Stimulated activated CD4-positive, alpha-beta T cell treated with anti-CD3 and anti-CD28 coated beads, Interleukin-15, amount 100 ng/mL, for 48 hours (primary cell): ENCODE results near the gene ABLIM1.

Experiments used
- DNase-seq, 2 donors: peaks; one replicate each; pipeline ENCODE4 v3.0.0-alpha.2; 2020; ENCODE audit warnings: low read depth in 2 of 2

The ABLIM1 gene

GRCh38 chr10:114647545-114648138, 10.4 kb downstream of the ABLIM1 start:
- DNase-seq = no peak

GRCh38 chr10:114646426-114646825, 11.6 kb downstream of the ABLIM1 start:
- no peak for DNase-seq

DNA sequence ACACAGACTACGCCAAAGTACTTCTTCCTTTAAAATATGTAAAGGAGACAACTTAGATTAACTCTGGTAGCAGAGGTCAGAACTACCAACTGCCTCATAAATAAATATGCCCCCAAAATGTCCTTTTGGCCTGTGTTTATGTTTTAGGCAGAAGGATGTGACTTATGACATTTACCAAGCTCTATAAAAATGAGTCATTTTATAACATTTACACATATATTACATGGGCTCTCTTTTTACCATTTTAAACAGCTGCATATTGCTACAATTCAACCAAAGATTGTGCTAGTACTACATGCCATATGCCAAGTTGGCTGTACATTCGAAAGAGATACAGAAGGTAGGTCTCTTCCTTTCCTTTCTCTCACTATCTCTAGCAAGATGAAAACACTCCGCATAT, 12.4 kb downstream of the ABLIM1 start:
- DNase-seq = no peak

DNA sequence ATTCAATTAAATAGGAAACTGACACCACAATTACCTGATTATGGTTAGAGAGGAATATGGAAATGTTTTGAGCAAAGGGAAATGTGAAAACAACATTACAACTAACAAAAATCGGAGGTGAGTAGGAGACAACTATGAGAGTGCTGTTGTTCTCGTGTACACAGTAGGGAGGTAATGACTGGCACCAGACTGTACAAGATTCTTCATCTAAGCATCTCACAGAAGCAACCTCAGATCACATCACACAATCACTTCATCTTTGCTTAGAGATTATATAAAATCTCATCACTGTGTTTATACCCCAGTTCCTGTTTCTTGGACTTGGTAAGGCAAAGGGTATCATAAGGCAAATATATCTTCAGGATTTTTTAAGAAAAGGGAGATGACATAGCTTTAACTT, 14.9 kb downstream of the ABLIM1 start:
- DNase-seq = no peak

DNA sequence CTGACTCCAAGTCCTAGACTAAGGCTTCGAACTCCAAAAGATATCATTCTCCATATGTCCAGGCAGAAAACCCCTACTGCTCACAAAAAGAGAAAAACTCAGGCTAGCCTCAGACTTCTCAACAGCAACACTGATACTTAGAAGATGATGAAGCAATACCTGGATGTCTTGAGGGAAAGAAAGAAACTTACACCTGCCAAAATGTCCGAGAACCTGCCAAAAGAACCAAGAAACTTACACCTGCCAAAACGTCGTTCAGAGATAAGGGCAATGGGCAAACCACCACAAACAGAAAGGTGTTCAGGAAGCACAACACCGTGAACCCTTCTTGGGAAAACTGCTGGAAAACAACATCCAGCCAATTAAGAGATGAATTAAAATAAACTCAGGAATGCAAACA, 15.3 kb downstream of the ABLIM1 start:
- DNase-seq = no peak

DNA sequence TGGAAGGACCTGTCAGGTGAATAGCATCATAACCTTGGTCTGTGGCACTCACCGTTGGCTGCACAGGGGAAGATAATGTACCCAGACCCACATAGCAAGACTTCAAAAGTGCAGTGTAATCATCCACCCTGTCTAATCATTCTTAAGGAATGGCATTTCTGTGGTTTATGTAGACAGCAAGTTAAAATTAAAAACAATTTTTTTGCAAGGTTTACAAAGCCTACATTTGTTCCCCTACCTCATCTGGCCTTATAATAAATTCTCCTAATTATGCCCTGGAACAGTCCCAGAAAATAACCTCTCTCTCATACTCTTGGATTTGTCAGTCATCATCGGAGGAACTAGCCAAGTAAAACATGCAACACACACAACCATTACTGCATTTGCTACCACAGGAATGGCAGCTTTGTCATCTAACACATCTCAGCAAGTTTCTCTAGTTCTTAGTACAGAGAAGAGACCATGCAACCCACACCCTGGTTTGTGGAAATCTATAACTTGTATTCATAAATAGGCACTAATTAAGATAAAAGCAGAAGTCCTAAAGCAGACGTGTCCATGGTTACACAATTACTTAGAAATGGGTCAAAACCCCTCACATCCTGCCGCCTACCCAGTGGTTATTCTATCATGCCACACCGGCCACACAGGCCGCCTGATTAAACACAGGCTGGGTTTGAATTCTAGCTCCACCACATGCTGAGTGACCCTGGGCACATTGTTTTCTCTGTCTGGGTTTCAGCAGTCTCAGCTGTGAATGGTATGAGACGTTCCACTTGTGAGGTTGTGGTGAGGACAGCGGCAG, 19.1 kb downstream of the ABLIM1 start:
- no peak for DNase-seq

DNA sequence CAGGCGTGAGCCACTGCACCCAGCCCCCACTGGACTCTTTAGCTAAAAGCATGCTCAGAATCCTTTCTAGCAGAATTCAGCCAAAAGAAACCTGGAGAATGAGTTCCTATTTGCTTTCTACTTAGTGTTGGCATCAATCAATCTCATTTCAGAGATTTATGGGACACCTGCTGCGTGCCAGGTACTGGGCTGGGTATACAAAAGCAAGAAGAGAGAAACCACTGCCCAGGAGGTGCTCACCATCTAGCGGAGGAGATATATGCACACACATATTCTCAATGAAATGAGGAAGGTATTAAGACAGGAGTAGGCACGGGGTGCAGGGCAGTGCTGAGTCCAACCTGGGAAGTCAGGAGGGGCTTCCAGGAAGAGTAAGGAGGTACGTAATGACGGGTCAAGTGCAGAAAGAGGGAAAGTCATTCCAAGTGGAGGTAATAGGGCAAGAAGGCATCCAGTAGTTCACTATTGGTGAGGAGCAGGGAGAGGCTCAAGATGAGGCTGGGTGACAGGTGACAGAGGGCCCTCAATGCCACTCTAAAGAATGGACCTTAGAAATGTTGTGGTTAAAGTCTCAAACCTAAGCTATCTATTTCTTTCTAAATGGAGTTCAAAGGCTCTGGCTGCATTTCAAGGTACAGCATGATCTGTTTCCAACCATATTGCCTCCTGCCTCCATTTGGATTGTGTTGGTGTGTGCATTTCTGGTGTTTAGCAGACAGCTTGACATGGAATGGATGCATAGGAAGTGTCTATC, 22.1 kb downstream of the ABLIM1 start:
- DNase-seq = no peak

DNA sequence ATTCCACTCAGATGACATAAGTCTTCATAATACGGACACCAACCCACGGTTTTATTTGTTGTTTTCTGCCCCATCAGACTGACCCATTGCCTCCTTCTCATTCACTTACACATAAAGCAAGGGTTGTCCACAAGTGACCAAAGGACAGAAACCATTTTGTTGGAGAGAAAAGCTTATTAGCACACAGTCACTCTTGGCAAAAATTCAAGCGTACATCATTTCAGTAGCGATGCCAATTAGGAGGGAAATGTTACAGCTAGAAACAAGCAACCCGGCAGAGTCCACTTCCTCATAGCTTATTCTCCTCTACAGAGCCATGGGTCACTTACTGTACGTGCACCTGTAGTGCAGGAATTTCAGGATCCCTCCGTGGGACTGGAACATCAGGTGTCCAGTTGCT, 23.0 kb downstream of the ABLIM1 start:
- DNase-seq = no peak

DNA sequence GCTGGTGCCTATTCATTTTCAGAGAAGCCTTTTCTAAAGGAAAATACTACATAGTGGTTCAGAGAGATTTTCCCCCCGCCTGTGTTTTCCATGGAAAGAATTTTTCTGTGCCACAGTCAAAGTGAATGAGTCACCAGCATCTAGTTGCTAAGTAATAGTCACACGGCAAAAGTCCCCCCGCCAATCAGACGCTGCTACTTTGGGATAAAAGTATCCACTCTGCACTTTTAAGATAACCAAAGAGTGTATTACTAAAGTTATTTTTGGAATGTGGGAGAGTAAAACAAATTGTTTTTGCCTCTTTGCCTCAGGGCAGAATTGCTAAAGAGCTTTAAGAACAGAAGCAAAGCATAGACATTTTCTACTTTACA, 23.5 kb downstream of the ABLIM1 start:
- DNase-seq = no peak

DNA sequence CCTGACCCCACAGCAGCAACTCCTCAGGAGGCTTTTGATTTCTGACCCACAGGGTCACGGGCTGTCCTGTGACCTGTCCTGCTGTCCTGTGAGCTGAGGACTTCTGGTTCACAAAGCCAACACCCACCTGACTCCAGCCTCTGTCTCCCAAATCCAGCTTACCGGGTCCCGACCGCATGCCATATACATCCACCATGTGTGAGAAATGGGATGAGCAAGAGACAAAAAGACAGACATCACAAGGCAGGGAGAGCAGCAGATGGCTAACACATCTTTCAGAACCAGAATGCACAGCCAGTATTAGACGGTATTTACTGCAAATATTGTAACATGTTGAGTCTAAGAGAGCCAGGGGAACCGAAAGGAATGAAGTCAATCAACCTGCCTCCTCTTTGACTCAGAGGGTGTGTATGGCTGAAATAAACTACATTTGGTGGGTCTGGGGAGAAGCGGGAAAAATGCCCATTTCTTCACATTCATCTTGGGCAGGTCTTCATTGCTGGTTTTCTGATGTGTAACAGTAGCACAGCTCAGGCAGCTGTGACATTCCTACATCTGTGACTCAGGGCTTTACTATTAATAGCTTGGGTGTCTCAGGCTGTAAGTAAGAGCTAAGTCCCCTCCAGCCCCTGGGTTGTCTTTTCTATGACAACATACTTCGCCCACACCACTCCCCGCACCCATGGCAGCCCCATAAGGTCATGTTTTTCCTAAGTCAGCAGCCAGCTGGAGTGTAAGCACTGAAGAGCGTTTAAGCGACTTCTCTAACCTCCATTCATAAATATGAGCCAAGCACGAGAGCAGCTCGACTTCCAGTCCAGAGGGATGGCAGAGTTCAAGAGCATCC, 25.0 kb downstream of the ABLIM1 start:
- no peak for DNase-seq

DNA sequence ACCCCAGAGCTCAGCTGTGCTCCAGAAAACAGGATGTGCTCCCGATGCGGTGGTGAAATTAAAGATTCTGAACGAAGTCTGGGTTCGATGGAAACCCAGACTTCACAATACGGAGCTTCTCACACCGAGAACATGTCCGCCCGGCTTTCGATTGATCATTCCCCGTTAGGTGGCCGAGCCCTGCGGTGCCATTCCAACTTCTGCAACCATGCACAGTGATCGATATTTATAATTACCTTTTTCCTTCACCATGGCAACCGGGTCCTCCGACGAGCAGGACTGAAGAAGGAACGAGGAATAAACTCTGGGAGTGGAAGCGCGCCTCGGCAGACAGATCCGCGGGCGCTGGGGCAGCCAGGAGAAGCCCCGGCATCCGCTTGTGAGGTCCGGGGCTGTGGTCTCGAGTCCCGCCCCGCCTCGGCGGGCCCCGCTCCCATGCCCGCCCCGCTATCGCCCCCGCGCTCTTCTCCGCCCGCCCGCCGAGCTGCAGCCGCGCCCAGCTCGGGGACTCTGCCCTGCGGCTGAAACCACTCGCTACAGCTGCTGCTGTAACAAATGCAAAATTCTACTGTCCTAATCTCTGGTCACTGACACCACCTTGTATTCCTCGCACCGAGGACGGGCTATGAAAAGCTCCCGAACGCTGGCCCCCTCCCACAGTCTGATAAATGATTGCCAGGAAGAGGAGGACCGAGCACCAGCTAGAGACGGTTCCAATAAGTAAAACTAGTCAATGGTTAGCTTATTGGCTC, 26.2 kb downstream of the ABLIM1 start:
- DNase-seq = no peak

DNA sequence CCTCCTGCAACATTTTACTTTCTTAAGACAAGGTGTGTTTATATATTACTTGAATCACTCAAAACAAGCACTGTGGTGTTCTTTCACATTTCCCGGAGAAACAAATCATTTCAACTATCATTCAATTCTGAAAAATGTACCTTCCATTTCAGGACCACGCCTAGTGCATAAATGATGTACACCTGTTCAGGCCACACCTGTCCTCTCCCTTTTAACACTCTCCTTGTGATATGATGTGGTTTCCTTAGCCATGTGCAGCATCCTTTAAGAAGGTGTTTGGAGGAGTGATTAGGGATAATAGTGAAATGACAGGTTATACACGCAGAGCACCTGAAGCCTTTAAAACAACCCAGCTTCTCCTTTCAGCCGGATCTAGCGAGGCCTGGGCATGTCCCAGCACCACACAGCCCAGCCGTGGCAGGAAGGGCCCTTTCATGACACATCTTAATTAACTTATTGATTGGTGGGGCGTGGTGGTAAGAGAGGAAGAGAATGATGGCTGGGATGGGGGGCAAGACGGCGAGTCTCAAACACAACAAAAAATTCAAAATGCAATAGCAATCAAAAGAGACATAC, 26.9 kb downstream of the ABLIM1 start:
- DNase-seq = no peak

GRCh38 chr10:114629824-114630730, 28.0 kb downstream of the ABLIM1 start:
- DNase-seq = no peak

DNA sequence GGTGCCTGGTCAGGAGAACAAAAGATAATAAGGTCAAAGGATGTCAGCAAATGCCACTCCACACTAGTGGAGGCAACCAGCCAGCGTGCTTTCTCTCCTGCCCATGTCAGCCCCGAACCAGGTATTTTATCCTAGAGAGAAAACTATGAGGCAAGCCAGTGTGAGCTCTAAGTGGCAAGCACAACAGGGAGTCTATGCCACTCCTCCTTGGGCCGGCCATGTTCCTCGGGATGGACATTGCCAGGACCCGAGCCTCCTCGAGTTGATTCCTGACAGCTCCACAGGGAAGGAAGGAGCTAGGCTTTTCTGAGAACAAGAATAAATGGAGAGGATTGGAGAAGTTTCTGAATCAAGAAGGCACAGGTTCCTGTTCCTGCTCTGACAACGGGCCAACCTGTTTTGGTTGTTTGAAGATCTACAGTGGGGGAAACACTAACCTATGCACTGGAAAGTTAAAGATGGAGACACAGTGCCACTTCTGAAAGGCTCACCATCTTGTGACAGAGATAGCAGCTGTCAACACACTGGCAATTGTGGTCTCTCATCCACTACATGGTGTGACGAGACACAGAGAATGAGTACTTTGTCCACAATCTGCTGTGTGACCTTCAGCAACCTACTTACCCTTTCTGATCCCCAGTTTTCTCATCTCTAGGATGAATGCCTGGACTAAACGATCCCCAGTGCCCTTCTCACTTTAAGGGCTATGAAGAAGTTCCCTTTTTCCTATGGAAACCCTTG, 28.8 kb downstream of the ABLIM1 start:
- DNase-seq = no peak

DNA sequence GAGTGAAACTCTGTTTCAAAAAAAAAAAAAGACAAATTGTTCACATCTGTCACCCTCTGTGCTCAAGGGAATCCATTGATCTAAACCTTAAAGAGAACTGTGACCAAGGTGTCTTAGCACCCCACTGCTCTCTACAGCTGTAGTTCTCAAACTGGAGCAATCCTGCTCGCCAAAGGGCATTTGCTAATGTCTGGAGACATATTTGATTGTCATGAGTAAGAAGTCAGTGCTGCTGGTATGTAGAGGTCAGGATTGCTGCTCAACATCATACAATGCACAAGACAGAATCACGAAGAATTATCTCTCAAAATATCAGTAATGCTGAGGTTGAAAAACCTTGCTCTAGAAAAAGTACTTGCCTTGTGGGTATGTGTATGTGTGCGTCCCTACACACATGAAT, 30.0 kb downstream of the ABLIM1 start:
- DNase-seq = no peak

- no peak for DNase-seq
Observed at GRCh38 chr10:114626841-114627240, 31.2 kb downstream of the ABLIM1 start.

- DNase-seq = no peak
Observed at GRCh38 chr10:114624951-114625780, 32.9 kb downstream of the ABLIM1 start.

GRCh38 chr10:114624422-114624821, 33.7 kb downstream of the ABLIM1 start:
- DNase-seq = no peak
